Activated naive CD8-positive, alpha-beta T cell treated with anti-CD3 and anti-CD28 coated beads, Interleukin-2, amount 10 ng/mL, durations not matched to agents 7 days and 5 days (primary cell): ENCODE data around the gene RRP15. TPM values are rescaled to one million over a fixed set of nuclear protein-coding genes. Genes with fewer than 3 reads are reported as not detected.

ENCODE experiments used
- ATAC-seq: fragments of 150-1000 bp; cut with Tn5 transposase; one replicate; pipeline ENCODE4 v1.10.0; 2021; ENCODE audit warnings: low read depth, moderate library complexity
- POLR2A ChIA-PET: fragments of 350-600 bp; sonication (Branson Sonifier 250); formaldehyde crosslinking; loops from one replicate; lab custom pipeline; 2021; ENCODE audit warnings: antibody characterized with exemption; lab: Charles Lee
- DNase-seq: peaks from one replicate; pipeline ENCODE4 v3.0.0; 2021
- H3K27ac Mint-ChIP-seq: one replicate; pipeline ENCODE4 v1.8.0; 2022; ENCODE audit warnings: mild to moderate bottlenecking, mixed read lengths
- H3K27me3 Mint-ChIP-seq: one replicate; pipeline ENCODE4 v1.8.0; 2022; ENCODE audit warnings: mild to moderate bottlenecking, moderate library complexity, mixed read lengths
- H3K36me3 Mint-ChIP-seq: one replicate; pipeline ENCODE4 v1.8.0; 2021; ENCODE audit warnings: mild to moderate bottlenecking, mixed read lengths
- H3K4me1 Mint-ChIP-seq: one replicate; pipeline ENCODE4 v1.8.0; 2021; ENCODE audit warnings: mixed read lengths
- H3K4me3 Mint-ChIP-seq: one replicate; pipeline ENCODE4 v1.8.0; 2022; ENCODE audit warnings: mild to moderate bottlenecking, moderate library complexity, mixed read lengths
- H3K9me3 Mint-ChIP-seq: one replicate; pipeline ENCODE4 v1.8.0; 2021; ENCODE audit warnings: mixed read lengths
- total RNA-seq, 2 experiments: library from RNA; stranded (reverse); gene quantifications; one replicate each; pipeline ENCODE4 v1.2.3, GENCODE V29; 2021

Gene RRP15
- total RNA-seq, 2 experiments from 2014 or later: 15.6 to 17.9 TPM

DNA sequence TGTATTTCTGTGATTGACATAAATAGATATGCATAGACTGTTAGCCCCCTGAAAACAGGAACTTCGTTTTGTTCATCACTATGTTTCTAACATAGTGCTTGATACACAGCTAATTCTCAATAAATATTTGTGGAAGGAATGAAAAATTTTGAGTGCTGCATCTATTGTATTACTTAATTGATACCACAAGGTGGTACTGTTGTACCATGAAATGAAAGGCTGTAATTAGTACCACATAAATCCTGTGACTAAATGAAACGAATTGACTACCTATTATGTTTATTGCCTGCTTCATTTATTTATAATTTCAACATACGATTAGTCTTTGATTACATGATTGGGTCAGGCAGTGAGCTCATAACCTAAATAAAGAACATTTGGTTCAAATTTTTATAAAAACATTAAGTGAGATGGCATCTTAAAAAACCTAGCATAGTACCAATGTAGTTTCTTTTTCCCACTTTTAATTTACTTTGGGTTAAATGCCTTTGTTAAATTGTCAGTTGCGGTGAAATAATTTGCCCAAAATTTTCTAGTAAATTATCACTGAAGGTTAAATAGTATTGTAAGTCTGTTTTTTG, 45.0 kb downstream of the RRP15 start:
- Mint-ChIP-seq H3K4me3 (no peak overlapping the region), H3K36me3 (no peaks in the 10 kb centered on the region), H3K27ac (no peak overlapping the region), H3K9me3 (no peaks in the 10 kb centered on the region), H3K27me3 (no peaks in the 10 kb centered on the region), H3K4me1 (no peaks in the 10 kb centered on the region)
- no peak for DNase-seq
- POLR2A ChIA-PET: no interaction called here
- ATAC-seq: no peak

- POLR2A ChIA-PET: no interaction called here
- no peaks in the 10 kb centered on the region for H3K36me3 Mint-ChIP-seq
- no peaks in the 10 kb centered on the region for H3K9me3 Mint-ChIP-seq
- ATAC-seq (no peak), DNase-seq (no peak)
- no peak overlapping the region for H3K4me3 Mint-ChIP-seq
- H3K27me3 Mint-ChIP-seq: no peaks in the 10 kb centered on the region
- H3K27ac Mint-ChIP-seq: no peak overlapping the region
- H3K4me1 Mint-ChIP-seq: no peaks in the 10 kb centered on the region
Observed at GRCh38 chr1:218332416-218332815, 47.3 kb downstream of the RRP15 start.

DNA sequence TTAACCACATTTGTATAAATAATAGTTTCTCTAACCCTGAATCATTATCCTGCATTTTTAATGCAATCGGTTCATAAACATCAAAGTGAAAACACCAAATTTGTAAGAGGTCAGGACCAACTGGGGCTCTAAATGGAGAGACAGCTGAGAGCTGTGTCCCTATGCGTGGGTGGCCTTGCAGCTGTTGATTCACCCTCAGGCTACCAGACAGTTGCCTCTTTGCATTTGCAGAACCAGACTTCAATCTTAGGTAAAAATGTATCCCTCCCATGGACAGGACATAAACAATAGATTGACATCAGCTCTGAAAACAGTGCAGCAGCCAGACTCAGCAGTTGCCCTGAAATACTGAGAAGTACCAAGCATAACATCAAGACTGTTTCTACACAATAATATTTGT, 51.2 kb downstream of the RRP15 start:
- ATAC-seq (no peak), DNase-seq (no peak)
- no peaks in the 10 kb centered on the region for H3K9me3 Mint-ChIP-seq
- H3K4me1 Mint-ChIP-seq: no peaks in the 10 kb centered on the region
- POLR2A ChIA-PET: no interaction called here
- H3K36me3 Mint-ChIP-seq: no peaks in the 10 kb centered on the region
- H3K4me3 Mint-ChIP-seq: no peak overlapping the region
- H3K27ac Mint-ChIP-seq: no peak overlapping the region
- no peaks in the 10 kb centered on the region for H3K27me3 Mint-ChIP-seq

DNA sequence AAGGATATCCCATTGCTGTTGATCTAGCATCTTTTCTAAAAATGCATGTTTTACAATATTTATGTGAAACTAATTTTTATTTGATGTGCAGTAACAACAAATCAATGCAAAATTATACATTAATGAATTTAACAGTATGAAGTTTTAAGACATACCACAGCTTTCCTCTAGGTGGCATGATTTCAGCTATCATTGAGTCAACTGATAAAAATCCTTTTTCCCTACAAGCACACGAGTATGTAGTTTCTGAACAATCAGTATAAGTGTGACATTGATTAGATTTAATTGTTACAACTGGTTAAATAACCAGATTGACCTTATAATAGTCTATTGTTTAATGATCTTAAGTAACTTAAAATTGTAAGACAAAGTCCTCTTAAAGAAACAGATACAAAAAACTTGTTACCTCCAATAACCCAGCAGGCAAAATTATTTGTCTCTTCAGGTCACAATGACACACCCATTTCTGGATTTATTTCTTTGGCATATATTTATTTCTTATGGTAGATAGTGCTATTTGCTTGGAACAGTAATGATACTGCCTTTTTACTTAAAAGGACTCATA, 54.3 kb downstream of the RRP15 start:
- no peak overlapping the region for H3K4me3 Mint-ChIP-seq
- POLR2A ChIA-PET: no interaction called here
- DNase-seq (no peak), ATAC-seq (no peak)
- no peaks in the 10 kb centered on the region for H3K4me1 Mint-ChIP-seq
- no peaks in the 10 kb centered on the region for H3K9me3 Mint-ChIP-seq
- H3K27me3 Mint-ChIP-seq: no peaks in the 10 kb centered on the region
- H3K27ac Mint-ChIP-seq: no peak overlapping the region
- no peaks in the 10 kb centered on the region for H3K36me3 Mint-ChIP-seq

GRCh38 chr1:218341325-218341724, 56.2 kb downstream of the RRP15 start:
- ATAC-seq (no peak), DNase-seq (no peak)
- no peak overlapping the region for H3K4me3 Mint-ChIP-seq
- H3K4me1 Mint-ChIP-seq: peaks cover 3% of the 10 kb centered on the region
- H3K9me3 Mint-ChIP-seq: no peaks in the 10 kb centered on the region
- H3K27me3 Mint-ChIP-seq: peaks cover 5% of the 10 kb centered on the region
- POLR2A ChIA-PET: no interaction called here
- H3K36me3 Mint-ChIP-seq: peaks cover 2% of the 10 kb centered on the region
- H3K27ac Mint-ChIP-seq: no peak overlapping the region

DNA sequence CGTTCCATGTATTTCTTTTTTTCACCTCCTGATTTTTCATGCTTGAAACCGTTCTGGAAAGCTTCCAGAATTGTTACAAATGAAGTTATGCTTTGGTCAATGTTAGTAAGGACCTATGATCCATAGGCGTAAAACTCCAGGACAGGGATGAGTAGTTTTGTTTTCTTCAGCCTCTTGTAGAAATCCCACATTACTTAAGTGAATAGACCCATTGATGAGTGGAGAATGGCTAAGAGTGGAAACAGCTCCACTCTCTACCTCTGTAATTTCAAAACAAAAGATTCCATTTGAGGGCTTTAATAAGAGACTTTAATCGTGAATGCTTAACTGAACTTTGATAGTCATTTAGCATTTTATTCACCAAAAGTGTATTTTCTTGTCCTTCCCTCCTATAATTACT, 57.0 kb downstream of the RRP15 start:
- no peak for DNase-seq

GRCh38 chr1:218344814-218345672, 60.0 kb downstream of the RRP15 start, which contains the start of gene TGFB2:
Gene TGFB2, plus strand, starts transcription at chr1:218345336. Its CDS starts 1,366 bp downstream, at chr1:218346702.
- POLR2A ChIA-PET: no interaction called here
- no peak within 1 kb of the TSS for H3K27ac Mint-ChIP-seq
- ATAC-seq: peak; percentile 13
- H3K4me1 Mint-ChIP-seq: peaks cover 14% of the 10 kb centered on the region
- H3K9me3 Mint-ChIP-seq: no peaks in the 10 kb centered on the region
- H3K4me3 Mint-ChIP-seq: no peak within 1 kb of the TSS
- peaks cover 2% of the 10 kb centered on the region for H3K36me3 Mint-ChIP-seq
- no peak for DNase-seq
- peaks cover 40% of the 10 kb centered on the region for H3K27me3 Mint-ChIP-seq

More for the DNA sequence above, 57.0 kb downstream of the RRP15 start:
- H3K9me3 Mint-ChIP-seq: no peaks in the 10 kb centered on the region
- peaks cover 9% of the 10 kb centered on the region for H3K4me1 Mint-ChIP-seq
- H3K36me3 Mint-ChIP-seq: peaks cover 2% of the 10 kb centered on the region
- H3K27me3 Mint-ChIP-seq: peaks cover 12% of the 10 kb centered on the region
- no peak overlapping the region for H3K4me3 Mint-ChIP-seq
- no peak overlapping the region for H3K27ac Mint-ChIP-seq
- POLR2A ChIA-PET: no interaction called here
- ATAC-seq: no peak

DNA sequence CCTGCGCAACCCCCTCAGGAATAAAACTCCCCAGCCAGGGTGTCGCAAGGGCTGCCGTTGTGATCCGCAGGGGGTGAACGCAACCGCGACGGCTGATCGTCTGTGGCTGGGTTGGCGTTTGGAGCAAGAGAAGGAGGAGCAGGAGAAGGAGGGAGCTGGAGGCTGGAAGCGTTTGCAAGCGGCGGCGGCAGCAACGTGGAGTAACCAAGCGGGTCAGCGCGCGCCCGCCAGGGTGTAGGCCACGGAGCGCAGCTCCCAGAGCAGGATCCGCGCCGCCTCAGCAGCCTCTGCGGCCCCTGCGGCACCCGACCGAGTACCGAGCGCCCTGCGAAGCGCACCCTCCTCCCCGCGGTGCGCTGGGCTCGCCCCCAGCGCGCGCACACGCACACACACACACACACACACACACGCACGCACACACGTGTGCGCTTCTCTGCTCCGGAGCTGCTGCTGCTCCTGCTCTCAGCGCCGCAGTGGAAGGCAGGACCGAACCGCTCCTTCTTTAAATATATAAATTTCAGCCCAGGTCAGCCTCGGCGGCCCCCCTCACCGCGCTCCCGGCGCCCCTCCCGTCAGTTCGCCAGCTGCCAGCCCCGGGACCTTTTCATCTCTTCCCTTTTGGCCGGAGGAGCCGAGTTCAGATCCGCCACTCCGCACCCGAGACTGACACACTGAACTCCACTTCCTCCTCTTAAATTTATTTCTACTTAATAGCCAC, 60.7 kb downstream of the RRP15 start:
- Mint-ChIP-seq H3K9me3 (no peaks in the 10 kb centered on the region), H3K27ac (no peak overlapping the region), H3K36me3 (peaks cover 2% of the 10 kb centered on the region), H3K4me1 (peaks cover 14% of the 10 kb centered on the region), H3K27me3 (peaks cover 45% of the 10 kb centered on the region), H3K4me3 (no peak overlapping the region)
- DNase-seq: peak; percentile 59
- ATAC-seq: peak; percentile 81
- POLR2A ChIA-PET: interaction anchor here (1.0 kb wide), 1 partner anchor 61 kb away, joined by 4 read pairs; the partner anchor contains the start of gene RRP15

DNA sequence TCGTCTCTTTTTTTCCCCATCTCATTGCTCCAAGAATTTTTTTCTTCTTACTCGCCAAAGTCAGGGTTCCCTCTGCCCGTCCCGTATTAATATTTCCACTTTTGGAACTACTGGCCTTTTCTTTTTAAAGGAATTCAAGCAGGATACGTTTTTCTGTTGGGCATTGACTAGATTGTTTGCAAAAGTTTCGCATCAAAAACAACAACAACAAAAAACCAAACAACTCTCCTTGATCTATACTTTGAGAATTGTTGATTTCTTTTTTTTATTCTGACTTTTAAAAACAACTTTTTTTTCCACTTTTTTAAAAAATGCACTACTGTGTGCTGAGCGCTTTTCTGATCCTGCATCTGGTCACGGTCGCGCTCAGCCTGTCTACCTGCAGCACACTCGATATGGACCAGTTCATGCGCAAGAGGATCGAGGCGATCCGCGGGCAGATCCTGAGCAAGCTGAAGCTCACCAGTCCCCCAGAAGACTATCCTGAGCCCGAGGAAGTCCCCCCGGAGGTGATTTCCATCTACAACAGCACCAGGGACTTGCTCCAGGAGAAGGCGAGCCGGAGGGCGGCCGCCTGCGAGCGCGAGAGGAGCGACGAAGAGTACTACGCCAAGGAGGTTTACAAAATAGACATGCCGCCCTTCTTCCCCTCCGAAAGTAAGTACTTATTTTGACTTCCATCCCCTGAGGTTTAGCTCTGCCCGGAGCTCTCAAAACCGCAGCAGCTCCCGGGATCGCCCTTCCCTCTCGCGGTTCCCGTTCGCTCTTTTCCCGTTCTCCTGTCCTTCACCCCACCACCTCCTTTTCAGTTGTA, 61.5 kb downstream of the RRP15 start:
- H3K4me3 Mint-ChIP-seq: no peak overlapping the region
- ATAC-seq (no peak), DNase-seq (peak; percentile 36)
- H3K27ac Mint-ChIP-seq: no peak overlapping the region
- H3K36me3 Mint-ChIP-seq: peaks cover 2% of the 10 kb centered on the region
- no peaks in the 10 kb centered on the region for H3K9me3 Mint-ChIP-seq
- H3K27me3 Mint-ChIP-seq: peaks cover 50% of the 10 kb centered on the region
- POLR2A ChIA-PET: interaction anchor here (1.0 kb wide), 1 partner anchor 61 kb away, joined by 4 read pairs; the partner anchor contains the start of gene RRP15
- peaks cover 21% of the 10 kb centered on the region for H3K4me1 Mint-ChIP-seq

DNA sequence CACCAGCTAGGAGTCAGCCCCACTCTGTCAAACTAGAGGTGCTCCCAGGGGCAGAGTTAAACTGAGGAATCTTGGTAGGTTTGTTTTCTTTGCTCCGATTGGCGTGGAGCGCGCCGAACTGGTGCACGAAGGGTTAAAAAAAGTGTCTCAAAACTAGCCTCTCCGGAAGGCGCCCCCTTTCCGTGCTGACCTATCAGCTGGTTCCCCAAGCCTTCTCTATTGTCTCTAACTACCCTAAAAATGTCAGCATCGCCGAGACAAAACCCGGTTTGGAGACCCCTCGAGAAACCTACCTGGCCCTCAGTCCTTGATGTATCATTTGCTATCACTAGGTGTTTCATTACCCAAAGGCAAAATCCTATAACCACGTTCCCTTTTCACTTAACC, 62.2 kb downstream of the RRP15 start:
- no peak for DNase-seq
- H3K4me3 Mint-ChIP-seq: no peak overlapping the region
- no peak overlapping the region for H3K27ac Mint-ChIP-seq
- peaks cover 2% of the 10 kb centered on the region for H3K36me3 Mint-ChIP-seq
- peaks cover 50% of the 10 kb centered on the region for H3K27me3 Mint-ChIP-seq
- ATAC-seq: no peak
- H3K4me1 Mint-ChIP-seq: peaks cover 21% of the 10 kb centered on the region
- no peaks in the 10 kb centered on the region for H3K9me3 Mint-ChIP-seq
- POLR2A ChIA-PET: interaction anchor here (1.0 kb wide), 1 partner anchor 62 kb away, joined by 4 read pairs; the partner anchor contains the start of gene RRP15

DNA sequence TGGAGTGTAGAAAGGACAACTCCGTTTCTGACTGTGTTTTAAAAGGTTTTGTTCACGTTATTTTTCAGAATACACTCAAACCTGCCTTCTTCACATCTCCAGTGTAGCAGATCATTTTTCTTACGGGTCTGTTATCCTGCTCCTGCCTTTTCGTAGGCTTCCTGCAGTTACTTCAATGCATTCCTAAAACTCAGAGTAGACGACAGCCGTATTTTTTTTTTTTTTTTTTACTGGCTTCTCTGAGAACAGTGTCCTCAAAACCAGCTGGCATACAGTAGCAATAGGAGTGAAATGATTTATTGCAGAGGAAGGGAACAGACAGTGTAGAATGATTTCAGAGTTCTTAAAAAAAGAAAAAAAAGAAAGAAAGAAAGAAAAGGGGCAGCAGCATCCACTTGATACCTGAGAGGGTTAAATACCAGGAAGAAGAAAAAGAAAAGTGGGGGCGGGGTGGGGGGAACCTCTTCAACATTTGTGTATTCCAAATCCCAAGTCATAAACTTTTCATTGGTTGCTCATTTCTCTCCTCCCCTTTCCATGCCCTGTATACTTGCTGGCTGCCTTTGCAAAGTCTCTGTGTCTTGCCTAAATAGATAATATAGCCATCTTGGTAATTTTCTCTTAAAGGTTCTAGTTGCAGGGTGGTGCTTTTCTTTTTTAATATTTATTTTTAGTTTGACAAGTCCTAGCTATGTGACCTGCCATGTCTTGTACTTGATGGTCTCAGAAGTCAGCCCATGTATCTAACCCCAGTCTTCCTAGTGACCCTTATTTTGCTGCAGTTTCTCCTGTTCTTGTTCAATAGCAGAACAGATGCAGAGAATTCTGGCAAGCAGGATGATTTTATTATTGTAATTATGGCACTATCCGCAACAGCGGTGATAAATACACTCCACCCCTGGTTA, 62.9 kb downstream of the RRP15 start:
- peaks cover 2% of the 10 kb centered on the region for H3K36me3 Mint-ChIP-seq
- POLR2A ChIA-PET: no interaction called here
- ATAC-seq (no peak), DNase-seq (no peak)
- H3K27ac Mint-ChIP-seq: no peak overlapping the region
- H3K27me3 Mint-ChIP-seq: peaks cover 50% of the 10 kb centered on the region
- H3K9me3 Mint-ChIP-seq: no peaks in the 10 kb centered on the region
- H3K4me1 Mint-ChIP-seq: peaks cover 21% of the 10 kb centered on the region
- no peak overlapping the region for H3K4me3 Mint-ChIP-seq

GRCh38 chr1:218348628-218349071, 63.6 kb downstream of the RRP15 start:
- peaks cover 2% of the 10 kb centered on the region for H3K36me3 Mint-ChIP-seq
- POLR2A ChIA-PET: no interaction called here
- no peak overlapping the region for H3K27ac Mint-ChIP-seq
- peaks cover 54% of the 10 kb centered on the region for H3K27me3 Mint-ChIP-seq
- no peak for DNase-seq
- no peak for ATAC-seq
- no peaks in the 10 kb centered on the region for H3K9me3 Mint-ChIP-seq
- peaks cover 21% of the 10 kb centered on the region for H3K4me1 Mint-ChIP-seq
- no peak overlapping the region for H3K4me3 Mint-ChIP-seq
